ENCODE measurements around the gene TMEFF2.

- TF ChIP-seq CBX5 (IDR thresholded peaks at IDR 0.05; ENCODE audit: low read depth, low read length) (no peak), CHD2 (IDR thresholded peaks at IDR 0.05; ENCODE audit: low read length) (no peak)
Observed at GRCh38 chr2:192064459-192064858, 130.3 kb downstream of the TMEFF2 start.

Measured in H1 (cell line).